IMR-90 (cell line): ENCODE data around the gene NSUN4. TPM values are rescaled to one million over a fixed set of nuclear protein-coding genes. Genes with fewer than 3 reads are reported as not detected.
"Not testable (repeated sequence)": the region's sequence is repeated elsewhere in the genome, so short reads cannot be mapped to it uniquely, and the experiment has no call there.

ENCODE experiments used
- ATAC-seq: fragments of 200-7000 bp; cut with Tn5 transposase; 2 replicates; pipeline ENCODE4 v1.9.1; 2020; ENCODE audit warnings: low read depth, mild to moderate bottlenecking, moderate library complexity
- BruUV-seq: library from RNA; stranded (reverse); fragments of 400-500 nt; replicated peaks from 2 replicates; lab custom pipeline; 2021; lab: Mats Ljungman, UMichigan
- CTCF ChIA-PET: fragments of 300-600 bp; formaldehyde crosslinking; extraction: SDS; loops from one replicate; lab custom pipeline; 2021; ENCODE audit warnings: antibody characterized with exemption; lab: Yijun Ruan, JAX
- POLR2A ChIA-PET: fragments of 300-600 bp; sonication (Branson Sonifier 250); formaldehyde crosslinking; loops from one replicate; lab custom pipeline; 2022; ENCODE audit warnings: antibody characterized with exemption; ENCODE audit not compliant: unreplicated experiment; lab: Charles Lee
- DNase-seq: peaks from one replicate; pipeline ENCODE4 v3.0.0; 2013
- H2AFZ ChIP-seq: replicated peaks from 2 replicates; pipeline ENCODE3; 2013; ENCODE audit warnings: low read length, mild to moderate bottlenecking; ENCODE audit not compliant: poor library complexity
- H2AK5ac ChIP-seq: 2 replicates; pipeline ENCODE4 v1.6.1; 2013; ENCODE audit warnings: low read depth, low read length, inconsistent platforms
- H2AK9ac ChIP-seq: replicated peaks from 2 replicates; pipeline ENCODE3; 2013; ENCODE audit warnings: mild to moderate bottlenecking, low read depth, low read length, moderate library complexity; ENCODE audit not compliant: poor library complexity
- H2BK120ac ChIP-seq: 2 replicates; pipeline ENCODE4 v1.6.1; 2013; ENCODE audit warnings: low read depth, low read length, inconsistent platforms
- H2BK15ac ChIP-seq: 3 replicates; pipeline ENCODE4 v1.6.1; 2013; ENCODE audit warnings: low read depth, low read length, inconsistent platforms
- H2BK20ac ChIP-seq: 2 replicates; pipeline ENCODE4 v1.6.1; 2013; ENCODE audit warnings: low read depth, mild to moderate bottlenecking, inconsistent platforms, low read length, moderate library complexity
- H2BK5ac ChIP-seq: 2 replicates; pipeline ENCODE4 v1.6.1; 2013; ENCODE audit warnings: mild to moderate bottlenecking, low read depth, low read length, inconsistent platforms; ENCODE audit not compliant: poor library complexity, severe bottlenecking
- H3K14ac ChIP-seq: replicated peaks from 2 replicates; pipeline ENCODE4 v1.6.1; 2013; ENCODE audit warnings: low read depth, low read length, inconsistent platforms
- H3K18ac ChIP-seq: 2 replicates; pipeline ENCODE4 v1.6.1; 2013; ENCODE audit warnings: low read depth, low read length, control low read depth
- H3K23ac ChIP-seq: 2 replicates; pipeline ENCODE4 v1.6.1; 2013; ENCODE audit warnings: low read depth, low read length, inconsistent platforms
- H3K27ac ChIP-seq: 2 replicates; pipeline ENCODE4 v1.5.1; 2013; ENCODE audit warnings: mild to moderate bottlenecking, control low read depth, low read length; ENCODE audit not compliant: insufficient read depth
- H3K27me3 ChIP-seq: 2 replicates; pipeline ENCODE4 v1.6.1; 2013; ENCODE audit warnings: low read length; ENCODE audit not compliant: control insufficient read depth, insufficient read depth
- H3K36me3 ChIP-seq: 2 replicates; pipeline ENCODE4 v1.6.1; 2013; ENCODE audit warnings: low read length, mixed read lengths; ENCODE audit not compliant: control insufficient read depth, insufficient read depth
- H3K4ac ChIP-seq: 2 replicates; pipeline ENCODE4 v1.6.1; 2013; ENCODE audit warnings: low read depth, low read length, inconsistent platforms
- H3K4me1 ChIP-seq: 2 replicates; pipeline ENCODE4 v1.6.1; 2013; ENCODE audit warnings: low read length, mixed read lengths; ENCODE audit not compliant: control insufficient read depth, insufficient read depth
- H3K4me2 ChIP-seq: 2 replicates; pipeline ENCODE4 v1.6.1; 2013; ENCODE audit warnings: low read depth, mild to moderate bottlenecking, control low read depth, low read length, moderate library complexity
- H3K4me3 ChIP-seq: 2 replicates; pipeline ENCODE4 v1.5.1; 2013; ENCODE audit warnings: low read depth, mild to moderate bottlenecking, control low read depth, low read length, moderate library complexity; ENCODE audit not compliant: insufficient read depth
- H3K56ac ChIP-seq: 2 replicates; pipeline ENCODE4 v1.6.1; 2013; ENCODE audit warnings: low read length, inconsistent platforms; ENCODE audit not compliant: insufficient read depth; ENCODE audit errors: extremely low read depth
- H3K79me1 ChIP-seq, 2 experiments: 2 replicates each; pipeline ENCODE4 v1.6.1; 2013; ENCODE audit warnings: low read length in 2 of 2, inconsistent platforms in 1 of 2, low read depth in 1 of 2
- H3K9ac ChIP-seq: 2 replicates; pipeline ENCODE4 v1.6.1; 2013; ENCODE audit warnings: low read depth, low read length, control low read depth
- H3K9me1 ChIP-seq: 2 replicates; pipeline ENCODE4 v1.6.1; 2013; ENCODE audit warnings: low read length, inconsistent platforms; ENCODE audit not compliant: insufficient read depth
- H3K9me3 ChIP-seq: 2 replicates; pipeline ENCODE4 v1.6.1; 2013; ENCODE audit warnings: low read length; ENCODE audit not compliant: control insufficient read depth, insufficient read depth
- H4K20me1 ChIP-seq: 2 replicates; pipeline ENCODE4 v1.6.1; 2013; ENCODE audit warnings: low read length, inconsistent platforms; ENCODE audit not compliant: insufficient read depth
- H4K5ac ChIP-seq: 2 replicates; pipeline ENCODE4 v1.6.1; 2013; ENCODE audit warnings: mild to moderate bottlenecking, low read depth, low read length, control low read depth
- H4K8ac ChIP-seq, 2 experiments: 2 replicates each; pipeline ENCODE4 v1.6.1; 2013; ENCODE audit warnings: low read depth in 2 of 2, low read length in 2 of 2, control low read depth in 1 of 2, inconsistent platforms in 1 of 2
- H4K91ac ChIP-seq: 2 replicates; pipeline ENCODE4 v1.6.1; 2013; ENCODE audit warnings: low read depth, low read length, inconsistent platforms; ENCODE audit not compliant: insufficient read depth
- BHLHE40 ChIP-seq: fragments of 150-350 bp; IDR thresholded peaks from 2 replicates; pipeline ENCODE4 v1.6.1; 2016; ENCODE audit warnings: mild to moderate bottlenecking, low read depth, low read length
- CEBPB ChIP-seq: IDR thresholded peaks from 2 replicates; pipeline ENCODE4 v1.6.1; 2012; ENCODE audit warnings: low read depth, low read length, improper control_type of control experiment
- MXI1 ChIP-seq: IDR thresholded peaks from 2 replicates; pipeline ENCODE4 v1.6.1; 2012; ENCODE audit warnings: low read depth, mild to moderate bottlenecking, low read length, moderate library complexity, borderline replicate concordance
- POLR2A ChIP-seq: IDR thresholded peaks from 2 replicates; pipeline ENCODE4 v1.6.1; 2012; ENCODE audit warnings: mild to moderate bottlenecking, low read depth, low read length
- RCOR1 ChIP-seq: IDR thresholded peaks from 2 replicates; pipeline ENCODE4 v1.6.1; 2012; ENCODE audit warnings: mild to moderate bottlenecking, low read length, improper control_type of control experiment; ENCODE audit not compliant: insufficient replicate concordance
- WGBS, 2 experiments: methylation state at CpG; one replicate each; pipeline versions ENCODE4 v1.1.5 to v1.1.7; 2013; ENCODE audit warnings: missing lambda C conversion rate in 2 of 2; ENCODE audit not compliant: insufficient read length in 1 of 2; ENCODE audit errors: extremely low coverage in 2 of 2; 5-methylcytosine and 5-hydroxymethylcytosine counted together
- dilution Hi-C: fragments of 300-500 bp; cut with HindIII; formaldehyde crosslinking; loops from one replicate; pipeline ENCODE4 v1.14.3; 2018; ENCODE audit warnings: low sequenced_read_pairs; ENCODE audit not compliant: unreplicated experiment
- in situ Hi-C: fragments of 300-500 bp; cut with MboI; formaldehyde crosslinking; loops from 3 replicates; pipeline ENCODE4 v1.14.3; 2019; ENCODE audit warnings: low sequenced_read_pairs, inconsistent platforms, mixed read lengths
- intact Hi-C: fragments of 100-400 bp; cut with micrococcal nuclease; formaldehyde crosslinking; loops from 2 replicates; pipeline ENCODE4 v1.10.0; 2022
- polyA plus RNA-seq, 3 experiments: library from polyadenylated mRNA; depleted of rRNA; stranded (reverse); fragments of >200 nt; gene quantifications; 2 replicates each; pipeline ENCODE4 v1.2.3, GENCODE V29; 2012; ENCODE audit warnings: low replicate concordance in 1 of 3
- total RNA-seq: library from RNA; depleted of rRNA; stranded (reverse); fragments of >200 nt; gene quantifications from 2 replicates; pipeline ENCODE4 v1.2.3, GENCODE V29; 2012
- TF ChIP-seq, protein P1 (sequence below): conservative IDR thresholded peaks from 2 replicates; pipeline ENCODE4 v1.5.1; 2012; ENCODE audit warnings: mild to moderate bottlenecking, low read depth, low read length, improper control_type of control experiment

Gene NSUN4
- total and polyA plus RNA-seq, 2 of the 4 experiments (the other 2 are of a cell fraction): 10.9 to 13.0 TPM

DNA sequence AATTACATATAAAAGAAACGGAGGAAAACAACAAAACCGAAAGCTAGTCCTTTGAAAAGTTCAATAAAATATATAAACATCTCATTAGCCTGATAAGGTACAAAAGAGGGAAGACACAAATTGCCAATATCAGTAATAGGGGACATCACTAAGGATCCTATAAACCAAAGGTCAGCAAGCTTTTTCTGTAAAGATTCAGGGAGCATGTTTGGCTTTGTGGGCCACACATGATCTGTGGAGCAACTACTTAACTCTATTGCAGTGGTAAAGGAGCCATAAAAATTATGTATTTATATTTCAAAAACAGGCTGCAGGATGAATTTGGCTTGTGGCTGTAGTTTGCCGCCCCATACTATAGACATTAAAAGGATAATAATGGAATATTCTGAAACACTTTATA lies 5.5 kb upstream of the NSUN4 start:
- no peak for DNase-seq
- H3K9me3 ChIP-seq: no peaks in the 10 kb centered on the region
- no peak overlapping the region for H2BK20ac ChIP-seq
- no peak overlapping the region for H3K4me3 ChIP-seq
- no peak overlapping the region for H2AK9ac ChIP-seq
- H3K4me2 ChIP-seq: no peak overlapping the region
- H3K36me3 ChIP-seq: no peaks in the 10 kb centered on the region
- H3K9me1 ChIP-seq: no peaks in the 10 kb centered on the region
- H3K4me1 ChIP-seq: no peaks in the 10 kb centered on the region
- in situ Hi-C loops: no loop called here
- ATAC-seq: no peak
- ChIA-PET CTCF (no interaction called here), POLR2A (no interaction called here)
- H3K23ac ChIP-seq: no peak overlapping the region
- no TSS peak for BruUV-seq
- H3K27ac ChIP-seq: no peak overlapping the region
- H3K79me1 ChIP-seq: no peaks in the 10 kb centered on the region
- no peak overlapping the region for H4K91ac ChIP-seq
- no CpG with 5 or more reads among the region's 3 CpGs for WGBS, 2 experiments
- H3K18ac ChIP-seq: no peak overlapping the region
- H3K14ac ChIP-seq: no peak overlapping the region
- no peak overlapping the region for H3K4ac ChIP-seq
- no peak overlapping the region for H4K5ac ChIP-seq
- no peaks in the 10 kb centered on the region for H3K27me3 ChIP-seq
- H3K56ac ChIP-seq: no peak overlapping the region
- no peak overlapping the region for H4K8ac ChIP-seq
- no peaks in the 10 kb centered on the region for H4K20me1 ChIP-seq
- H3K9ac ChIP-seq: no peak overlapping the region
- no peak overlapping the region for H2AFZ ChIP-seq
- dilution Hi-C loops: no loop called here
- TF ChIP-seq MXI1: no peak
- TF ChIP-seq, protein P1, sequence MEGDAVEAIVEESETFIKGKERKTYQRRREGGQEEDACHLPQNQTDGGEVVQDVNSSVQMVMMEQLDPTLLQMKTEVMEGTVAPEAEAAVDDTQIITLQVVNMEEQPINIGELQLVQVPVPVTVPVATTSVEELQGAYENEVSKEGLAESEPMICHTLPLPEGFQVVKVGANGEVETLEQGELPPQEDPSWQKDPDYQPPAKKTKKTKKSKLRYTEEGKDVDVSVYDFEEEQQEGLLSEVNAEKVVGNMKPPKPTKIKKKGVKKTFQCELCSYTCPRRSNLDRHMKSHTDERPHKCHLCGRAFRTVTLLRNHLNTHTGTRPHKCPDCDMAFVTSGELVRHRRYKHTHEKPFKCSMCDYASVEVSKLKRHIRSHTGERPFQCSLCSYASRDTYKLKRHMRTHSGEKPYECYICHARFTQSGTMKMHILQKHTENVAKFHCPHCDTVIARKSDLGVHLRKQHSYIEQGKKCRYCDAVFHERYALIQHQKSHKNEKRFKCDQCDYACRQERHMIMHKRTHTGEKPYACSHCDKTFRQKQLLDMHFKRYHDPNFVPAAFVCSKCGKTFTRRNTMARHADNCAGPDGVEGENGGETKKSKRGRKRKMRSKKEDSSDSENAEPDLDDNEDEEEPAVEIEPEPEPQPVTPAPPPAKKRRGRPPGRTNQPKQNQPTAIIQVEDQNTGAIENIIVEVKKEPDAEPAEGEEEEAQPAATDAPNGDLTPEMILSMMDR: no peak
- no peak for TF ChIP-seq RCOR1
- no peak for TF ChIP-seq POLR2A
- no peak for TF ChIP-seq BHLHE40
- TF ChIP-seq CEBPB: no peak
- intact Hi-C loops: no loop called here
- H2AK5ac ChIP-seq: no peak overlapping the region
- H2BK120ac ChIP-seq: no peak overlapping the region
- H2BK5ac ChIP-seq: no peak overlapping the region
- no peak overlapping the region for H2BK15ac ChIP-seq

DNA sequence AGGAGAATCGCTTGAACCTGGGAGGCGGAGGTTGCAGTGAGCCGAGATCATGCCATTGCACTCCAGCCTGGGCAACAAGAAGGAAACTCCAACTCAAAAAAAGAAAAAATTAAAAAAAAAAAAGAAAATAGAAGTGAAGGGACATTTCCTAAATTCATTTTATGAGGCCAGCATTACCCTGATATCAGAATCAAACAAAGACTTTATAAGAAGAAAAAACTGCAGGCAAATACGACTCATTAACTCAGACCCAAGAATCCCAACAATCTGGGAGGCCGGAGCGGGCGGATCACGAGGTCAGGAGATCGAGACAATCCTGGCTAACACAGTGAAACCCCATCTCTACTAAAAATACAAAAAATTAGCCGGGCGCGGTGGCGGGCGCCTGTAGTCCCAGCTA lies 3.2 kb upstream of the NSUN4 start:
- H3K23ac ChIP-seq, H3K4me1 ChIP-seq, H4K8ac ChIP-seq, H3K36me3 ChIP-seq, H3K14ac ChIP-seq, H2BK15ac ChIP-seq, H2AK5ac ChIP-seq, H3K9me1 ChIP-seq, H3K9ac ChIP-seq, CTCF ChIA-PET, H4K20me1 ChIP-seq, H4K5ac ChIP-seq, H4K91ac ChIP-seq, H3K4me2 ChIP-seq, DNase-seq, H2BK5ac ChIP-seq, H2BK20ac ChIP-seq, H3K4ac ChIP-seq, H2BK120ac ChIP-seq, H2AFZ ChIP-seq, H2AK9ac ChIP-seq, H3K18ac ChIP-seq, POLR2A ChIA-PET, BruUV-seq, H3K27ac ChIP-seq, ATAC-seq, H3K56ac ChIP-seq, H3K4me3 ChIP-seq, intact Hi-C loops, H3K9me3 ChIP-seq, H3K27me3 ChIP-seq, in situ Hi-C loops, dilution Hi-C loops: not testable (repeated sequence)
- no CpG with 5 or more reads among the region's 14 CpGs for WGBS, 2 experiments
- H3K79me1 ChIP-seq: peaks cover 7 to 17% of the 10 kb centered on the region in 2 experiments
